GM04504 (cell line): ENCODE results near the gene C19orf38.

Experiments used
- DNase-seq: peaks from one replicate; pipeline ENCODE4 v3.0.0-alpha.2; 2012; ENCODE audit warnings: low read depth

Gene C19orf38, protein sequence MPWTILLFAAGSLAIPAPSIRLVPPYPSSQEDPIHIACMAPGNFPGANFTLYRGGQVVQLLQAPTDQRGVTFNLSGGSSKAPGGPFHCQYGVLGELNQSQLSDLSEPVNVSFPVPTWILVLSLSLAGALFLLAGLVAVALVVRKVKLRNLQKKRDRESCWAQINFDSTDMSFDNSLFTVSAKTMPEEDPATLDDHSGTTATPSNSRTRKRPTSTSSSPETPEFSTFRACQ

DNA sequence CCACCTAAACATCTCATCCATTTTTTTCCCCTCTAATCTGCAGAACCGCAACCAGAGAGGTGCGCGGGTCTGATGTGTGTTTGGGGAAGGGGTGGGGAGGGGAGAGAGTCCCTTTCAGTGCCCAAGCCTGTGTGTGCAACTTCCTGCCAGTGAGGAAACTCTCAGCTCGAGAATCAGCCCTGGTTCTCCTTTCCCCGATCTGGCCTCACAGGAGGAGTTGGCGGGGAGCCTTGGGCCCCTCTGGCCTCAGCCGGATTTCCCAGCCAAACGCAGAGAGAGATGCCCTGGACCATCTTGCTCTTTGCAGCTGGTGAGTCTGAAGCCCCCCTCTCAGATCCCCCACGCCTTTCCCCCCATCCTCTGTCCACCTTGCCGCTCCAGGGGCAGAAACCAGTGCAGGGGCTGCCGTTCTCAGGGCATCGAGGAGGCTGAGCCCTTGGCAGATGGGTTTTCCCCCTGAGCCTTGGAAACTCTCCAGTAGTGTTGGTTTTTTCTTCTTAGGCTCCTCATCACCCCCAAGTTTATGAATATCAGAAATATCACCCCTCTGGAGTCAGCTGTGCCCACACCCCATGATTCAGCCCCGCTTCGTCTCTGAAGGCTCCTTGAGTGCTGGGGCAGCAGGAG is at the start of gene C19orf38:
TSS of gene C19orf38 (plus strand) at position 186 of the 627 bp plus-strand sequence. CDS start at position 280, 94 bp downstream.
- no peak for DNase-seq

DNA sequence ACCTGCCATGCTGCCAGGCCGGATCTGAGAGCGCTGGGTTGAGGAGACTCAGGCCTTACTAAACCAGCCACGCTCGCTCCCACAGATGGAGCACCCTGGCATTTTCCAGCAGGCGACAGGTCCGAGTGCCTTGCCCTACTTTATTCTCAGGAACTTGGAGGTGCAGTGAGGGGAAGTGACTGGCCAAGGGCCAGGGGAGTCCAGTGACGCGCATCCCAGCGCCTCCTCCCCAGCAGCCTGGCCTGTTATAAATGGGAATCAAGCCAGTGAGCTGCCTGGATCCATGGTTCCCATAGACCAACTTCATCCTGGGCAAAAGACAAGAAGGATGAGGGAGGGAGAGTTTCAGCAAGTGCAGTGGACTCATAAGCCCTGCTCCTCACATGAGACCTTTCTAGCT is 47.7 kb upstream of the C19orf38 start:
- no peak for DNase-seq

DNA sequence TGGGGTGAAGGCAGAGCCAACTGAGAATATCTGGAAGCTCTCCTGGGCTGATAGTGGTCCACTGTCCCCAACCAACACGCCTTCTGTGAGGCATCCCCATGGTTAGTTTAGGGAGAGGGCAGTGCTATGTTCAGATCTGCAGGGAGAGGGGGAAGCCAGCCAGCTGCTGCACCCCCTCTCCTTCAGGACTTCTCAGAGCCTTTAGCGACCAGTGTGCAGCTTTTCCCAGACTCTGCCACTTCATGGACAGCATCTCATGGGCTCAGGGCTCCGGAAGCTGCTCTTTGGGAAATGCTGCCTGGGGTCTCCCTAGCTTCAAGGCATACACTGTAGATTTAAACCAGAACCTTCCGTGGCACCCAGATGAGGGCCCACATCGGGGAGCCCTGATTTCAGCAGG is 45.7 kb upstream of the C19orf38 start:
- no peak for DNase-seq

DNA sequence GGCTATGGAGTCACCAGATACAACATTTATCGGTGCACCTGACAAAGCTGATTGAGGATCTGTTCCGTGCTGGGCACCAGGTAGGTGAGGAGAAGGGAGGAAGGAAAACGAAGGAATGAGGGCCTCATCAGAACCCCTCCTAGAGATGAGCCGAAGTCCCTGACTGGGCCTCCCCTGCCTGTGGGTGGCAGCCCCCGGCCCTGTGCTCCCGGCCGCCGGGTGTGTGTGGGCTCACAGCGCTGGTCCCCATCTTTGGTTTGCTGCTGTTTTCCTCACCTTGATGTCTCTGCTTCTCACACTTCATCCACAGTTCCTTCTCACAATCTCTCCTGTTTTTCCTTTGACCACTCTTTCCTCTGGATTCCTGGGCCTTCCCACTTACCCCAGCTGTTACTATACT is 45.0 kb upstream of the C19orf38 start:
- no peak for DNase-seq

DNA sequence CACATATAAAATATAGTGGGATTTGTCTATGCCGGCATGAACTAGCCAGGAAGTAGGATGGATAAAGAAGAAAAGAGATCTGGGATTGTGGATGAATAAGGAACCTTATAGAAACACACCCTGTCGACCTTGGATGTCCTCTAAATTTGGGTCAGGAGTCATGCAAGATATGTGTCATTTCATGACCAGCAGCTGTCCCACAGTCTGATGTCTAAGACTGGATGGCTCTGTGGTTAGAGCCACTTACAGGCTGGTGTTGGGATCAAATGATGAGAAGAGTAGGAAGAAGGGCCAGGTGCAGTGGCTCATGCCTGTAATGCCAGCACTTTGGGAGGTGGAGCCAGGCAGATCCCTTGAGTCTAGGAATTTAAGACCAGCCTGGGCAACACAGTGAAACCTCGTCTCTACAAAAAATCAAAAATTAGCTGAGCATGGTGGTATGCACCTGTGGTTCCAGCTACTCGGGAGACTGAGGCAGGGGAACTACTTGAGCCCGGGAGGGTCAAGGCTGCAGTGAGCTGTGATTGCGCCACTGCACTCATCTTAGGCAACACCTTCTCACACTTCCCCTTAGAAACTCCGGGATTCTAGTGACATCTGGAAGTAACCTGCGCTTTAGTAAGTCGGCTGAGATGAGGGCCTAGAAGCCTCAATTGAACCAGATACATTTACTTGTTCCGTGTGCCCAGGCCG is 43.0 kb upstream of the C19orf38 start:
- DNase-seq, result no peak

DNA sequence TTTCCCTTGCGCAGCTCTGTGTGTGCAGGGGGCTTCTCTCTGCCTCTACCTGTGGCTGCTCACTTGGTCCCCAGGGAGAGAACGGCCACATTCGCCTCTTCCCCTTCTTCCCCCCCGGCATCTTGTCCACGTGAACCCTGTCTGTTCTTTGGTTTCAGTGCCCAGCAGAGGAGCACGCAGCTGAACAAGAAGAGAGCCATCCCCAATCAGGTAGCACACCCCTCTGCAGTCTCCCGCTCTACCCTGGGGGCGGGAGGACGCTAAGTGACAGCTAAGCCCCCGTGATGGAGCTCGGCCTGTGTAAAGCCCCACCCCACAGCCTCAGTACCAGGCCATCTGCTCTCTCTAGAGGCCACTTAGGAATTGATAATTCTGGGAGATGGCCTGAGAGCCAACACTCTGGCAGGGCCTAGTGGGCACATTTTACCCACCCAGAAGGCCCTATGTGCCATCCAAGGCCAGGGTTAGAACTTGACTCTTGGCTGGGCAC is 42.4 kb upstream of the C19orf38 start:
- no peak for DNase-seq

DNA sequence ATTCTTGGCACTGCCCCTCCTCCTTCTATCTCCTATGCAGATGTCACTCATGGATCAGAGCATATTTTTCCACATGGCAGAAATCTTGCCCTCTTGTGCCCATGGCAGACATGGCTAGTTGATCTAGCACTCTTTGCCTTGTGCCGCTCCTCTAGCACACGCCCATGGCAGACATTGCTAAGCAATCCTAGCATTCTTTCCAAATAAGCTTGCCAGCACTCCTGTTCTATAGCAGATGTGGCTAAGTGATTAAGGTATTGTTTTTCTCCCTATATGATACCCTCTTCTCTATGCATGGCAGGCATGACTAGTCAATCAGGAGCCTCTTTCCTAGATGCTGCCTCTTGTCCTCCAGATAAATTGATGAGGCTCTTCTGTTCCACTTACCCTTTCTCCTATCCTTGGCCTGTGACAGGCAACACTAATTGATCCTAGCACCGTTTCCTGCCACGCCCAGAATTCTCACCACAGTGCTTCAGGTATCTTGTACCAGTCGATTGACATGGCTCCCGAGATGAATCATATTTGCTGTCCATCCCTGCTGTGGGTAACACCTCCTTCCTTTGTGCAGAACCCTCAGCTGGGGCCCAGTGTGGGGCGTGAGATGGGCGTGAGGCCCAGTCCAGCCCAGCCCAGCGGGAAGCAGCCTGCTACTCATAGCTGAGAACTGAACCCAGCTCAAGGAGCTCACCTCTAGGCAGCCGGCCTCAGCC is 39.1 kb upstream of the C19orf38 start:
- no peak for DNase-seq

DNA sequence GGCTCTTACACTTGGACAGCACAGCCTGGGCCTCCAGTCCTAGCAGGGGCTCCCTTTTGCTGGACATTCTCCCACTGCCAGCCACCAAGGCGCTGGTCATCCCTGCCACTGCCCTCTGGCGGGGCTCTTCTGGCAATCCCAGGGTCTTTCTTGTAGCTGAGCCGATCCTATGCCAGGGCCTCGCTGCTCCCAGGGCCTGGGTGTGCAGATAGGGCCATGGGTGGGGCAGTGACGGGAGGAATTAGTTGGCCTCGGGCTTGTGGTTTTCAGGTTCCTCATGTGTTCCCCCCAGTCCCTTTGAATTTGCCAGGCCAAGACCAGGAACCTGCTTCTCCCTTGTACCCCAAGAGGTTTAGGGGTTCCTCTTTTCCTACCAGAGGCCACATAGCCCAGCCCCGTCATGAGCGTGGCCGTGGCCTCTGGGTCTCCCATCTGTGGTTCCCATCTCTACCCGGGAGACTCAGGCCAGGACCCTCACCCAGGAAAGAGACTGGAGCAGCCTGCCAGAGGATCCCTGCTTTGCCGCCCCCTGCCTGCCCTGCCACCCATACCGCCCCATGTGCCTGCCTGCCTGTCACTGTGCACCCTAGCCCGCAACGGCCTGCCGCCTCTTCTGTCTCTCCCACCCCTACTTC is 38.4 kb upstream of the C19orf38 start:
- DNase-seq, result no peak

DNA sequence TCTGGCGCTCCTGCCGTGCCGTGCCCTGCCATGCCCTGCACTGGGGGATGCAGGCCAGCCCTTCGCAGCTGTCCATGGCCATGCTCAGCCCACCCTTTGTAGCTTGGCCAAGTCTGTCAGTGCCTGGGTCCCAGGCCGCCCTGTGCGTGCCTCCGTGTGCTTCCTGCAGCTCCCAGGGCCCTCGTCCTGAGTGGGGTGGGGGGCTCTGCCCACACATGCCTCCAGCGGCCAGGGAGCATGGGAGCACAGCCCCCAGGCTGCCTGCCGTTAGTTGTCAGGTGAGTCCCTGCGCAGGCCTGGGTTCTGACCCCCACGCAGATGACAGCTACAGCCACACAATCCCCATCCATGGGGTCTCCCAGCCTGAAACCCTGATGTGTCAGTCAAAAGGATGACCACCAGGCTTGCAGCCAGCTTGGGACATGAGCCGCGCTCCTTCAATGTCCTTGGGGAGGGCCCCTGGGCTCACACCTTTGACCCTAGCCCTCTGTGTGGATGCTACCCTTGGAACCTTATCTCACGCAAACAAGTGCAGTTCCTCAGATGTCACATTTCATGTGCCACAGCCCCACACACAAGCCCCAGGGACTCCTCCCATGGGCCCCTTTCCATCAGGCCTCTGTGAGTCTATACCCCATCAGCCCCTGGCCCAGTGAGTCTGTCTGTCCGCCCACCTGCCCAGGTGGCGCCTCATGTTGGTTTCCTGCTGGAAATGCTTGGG is 36.7 kb upstream of the C19orf38 start:
- no peak for DNase-seq

DNA sequence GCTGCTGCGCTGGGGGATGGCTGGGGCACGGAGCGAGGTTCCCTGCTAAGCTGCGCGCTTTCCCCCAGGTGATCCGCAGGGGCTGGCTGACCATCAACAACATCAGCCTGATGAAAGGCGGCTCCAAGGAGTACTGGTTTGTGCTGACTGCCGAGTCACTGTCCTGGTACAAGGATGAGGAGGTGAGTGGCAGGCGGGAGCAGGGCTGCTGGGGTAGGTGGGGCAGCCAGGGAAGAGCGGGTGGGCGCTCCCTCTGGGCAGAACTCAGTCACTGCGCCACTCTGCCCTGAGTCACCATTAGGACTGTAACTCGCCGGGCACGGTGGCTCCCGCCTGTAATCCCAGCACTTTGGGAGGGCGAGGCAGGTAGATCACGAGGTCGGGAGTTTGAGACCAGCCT is 36.0 kb upstream of the C19orf38 start:
- DNase-seq, result no peak

DNA sequence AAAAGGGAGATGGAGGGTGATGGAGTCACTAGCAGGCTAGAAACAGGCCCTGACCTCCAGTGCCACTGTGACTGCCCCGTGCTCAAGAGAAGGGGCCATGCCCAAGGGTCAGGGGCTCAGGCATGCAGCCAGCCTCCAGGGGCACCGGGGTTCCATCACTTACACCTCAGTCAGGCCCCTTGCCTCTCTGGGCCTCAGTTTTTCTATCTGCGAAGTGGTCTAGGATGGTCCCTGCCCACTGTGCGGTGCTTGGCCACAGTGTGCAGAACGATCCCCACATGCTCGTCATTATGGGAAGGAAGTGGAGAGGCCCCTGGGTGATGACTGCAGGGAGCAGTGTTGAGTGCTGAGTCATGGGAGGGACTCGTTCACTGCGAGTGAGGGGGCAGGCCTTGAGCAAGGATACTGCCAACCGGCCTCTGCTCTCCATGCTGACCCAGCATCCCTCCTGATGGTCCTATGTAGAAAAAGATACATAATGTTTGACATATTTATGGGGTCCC is 35.3 kb upstream of the C19orf38 start:
- peak; percentile 96 for DNase-seq

DNA sequence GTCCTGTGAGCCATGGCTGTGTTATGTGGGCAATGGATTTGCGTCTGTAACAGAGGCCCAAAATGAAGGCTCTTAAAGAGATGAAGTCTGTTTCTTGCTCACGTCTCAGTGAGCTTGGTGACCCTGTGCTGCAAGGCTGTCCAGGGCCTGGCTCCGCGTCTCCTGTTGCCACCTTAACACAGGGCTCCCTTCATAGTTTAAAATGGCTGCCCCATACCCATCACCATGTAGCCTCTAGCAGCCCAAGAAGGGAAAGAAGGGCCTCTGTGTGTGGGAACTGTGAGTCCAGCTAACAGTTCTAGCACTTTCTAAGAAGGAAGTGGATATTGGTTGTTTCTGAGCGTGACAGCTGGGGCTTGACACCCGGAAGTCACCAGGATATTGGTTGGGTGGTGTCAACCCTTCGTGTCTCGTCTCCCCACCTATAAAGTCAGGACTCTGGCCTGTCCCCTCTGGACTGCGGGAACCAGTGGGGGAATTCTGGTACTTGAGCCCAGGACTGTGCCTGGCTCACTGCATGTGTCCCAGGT is 33.1 kb upstream of the C19orf38 start:
- no peak for DNase-seq

DNA sequence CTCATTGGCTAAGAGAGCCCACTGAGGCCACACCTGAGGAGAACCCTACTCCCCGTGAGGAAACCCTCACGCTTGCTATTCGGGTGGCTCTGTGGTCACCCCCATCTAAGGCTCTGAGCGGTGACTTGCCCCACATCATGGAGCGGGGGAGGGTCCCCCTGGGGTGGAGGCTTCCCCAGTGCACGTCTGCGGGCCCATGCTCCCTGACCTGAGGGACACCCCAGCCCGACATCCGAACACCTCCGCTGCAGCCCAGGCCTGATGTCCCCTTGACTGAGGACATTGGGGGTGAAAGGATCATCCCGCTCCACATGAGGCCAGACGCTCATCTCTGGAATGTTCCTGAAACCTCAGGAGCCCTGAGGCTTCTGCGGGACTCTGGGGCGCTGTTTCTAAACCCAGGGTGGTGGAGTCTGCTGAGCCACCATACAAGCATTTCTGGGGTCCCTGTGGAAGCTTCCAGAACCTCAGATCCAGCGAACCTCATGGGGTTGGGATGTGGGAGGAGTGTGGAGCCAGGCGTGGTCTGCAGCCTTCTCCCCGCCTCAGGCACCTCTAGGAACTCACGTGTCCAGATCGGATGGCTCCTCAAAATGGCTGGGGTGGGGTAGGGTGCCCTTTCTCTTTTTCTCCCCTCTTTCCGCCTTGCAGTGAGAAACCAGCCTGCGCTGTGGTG is 32.1 kb upstream of the C19orf38 start:
- DNase-seq, result peak; percentile 32

DNA sequence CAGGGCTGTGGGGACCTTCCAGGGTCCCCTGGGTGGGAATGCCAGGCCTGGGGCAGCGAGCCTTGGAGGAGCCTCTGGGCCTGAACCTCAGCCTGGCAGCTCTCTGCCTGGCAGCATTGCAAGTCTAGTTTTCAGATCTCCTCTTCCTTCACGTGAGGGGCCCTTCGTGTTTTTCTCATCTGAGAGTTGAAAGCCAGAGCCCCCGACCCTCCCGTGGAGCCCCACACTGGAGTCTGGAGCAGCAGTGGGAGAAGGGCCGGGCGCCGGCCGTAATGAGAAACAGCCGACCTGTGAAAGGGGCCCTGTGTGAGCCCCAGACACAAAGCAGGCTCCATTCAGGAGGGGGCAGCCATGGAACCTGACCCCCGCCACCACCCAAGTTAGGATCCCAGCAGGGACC is 31.5 kb upstream of the C19orf38 start:
- no peak for DNase-seq

DNA sequence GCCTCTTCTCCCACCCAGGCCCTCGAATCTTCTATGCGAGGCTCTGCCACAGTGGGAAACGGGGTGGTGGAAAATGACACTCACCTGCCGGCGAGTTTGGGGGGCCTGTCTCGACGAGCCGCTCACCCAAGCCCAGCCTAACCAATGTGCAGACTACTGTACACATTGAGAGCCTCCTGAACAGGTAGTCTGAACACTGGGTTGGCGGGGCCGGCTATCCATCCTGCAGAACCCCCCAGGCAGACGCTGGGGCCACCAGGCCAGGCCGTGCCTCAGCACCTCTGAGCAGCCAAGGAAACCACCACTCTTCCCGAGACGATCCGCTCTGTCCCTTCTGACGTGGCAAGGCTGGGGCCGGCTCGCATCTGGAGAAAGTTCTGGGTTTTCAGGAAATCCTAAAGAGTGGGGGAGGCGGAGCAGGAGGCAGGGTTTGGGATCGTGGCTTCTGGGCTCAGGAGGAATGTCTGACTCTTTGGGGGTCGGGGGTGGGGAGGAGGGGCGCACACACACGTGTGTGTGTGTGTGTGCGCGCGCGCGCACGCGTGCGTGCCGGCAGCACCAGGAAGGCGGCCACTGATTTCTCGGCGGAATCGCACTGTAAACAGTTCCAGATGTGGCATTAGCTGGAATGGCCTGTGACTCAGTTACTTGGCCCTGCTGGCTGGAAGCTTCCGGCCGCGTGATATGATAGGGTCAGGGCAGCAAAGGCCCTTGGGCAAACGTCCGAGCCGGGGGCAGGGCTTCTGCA is 30.8 kb upstream of the C19orf38 start:
- peak; percentile 97 for DNase-seq

DNA sequence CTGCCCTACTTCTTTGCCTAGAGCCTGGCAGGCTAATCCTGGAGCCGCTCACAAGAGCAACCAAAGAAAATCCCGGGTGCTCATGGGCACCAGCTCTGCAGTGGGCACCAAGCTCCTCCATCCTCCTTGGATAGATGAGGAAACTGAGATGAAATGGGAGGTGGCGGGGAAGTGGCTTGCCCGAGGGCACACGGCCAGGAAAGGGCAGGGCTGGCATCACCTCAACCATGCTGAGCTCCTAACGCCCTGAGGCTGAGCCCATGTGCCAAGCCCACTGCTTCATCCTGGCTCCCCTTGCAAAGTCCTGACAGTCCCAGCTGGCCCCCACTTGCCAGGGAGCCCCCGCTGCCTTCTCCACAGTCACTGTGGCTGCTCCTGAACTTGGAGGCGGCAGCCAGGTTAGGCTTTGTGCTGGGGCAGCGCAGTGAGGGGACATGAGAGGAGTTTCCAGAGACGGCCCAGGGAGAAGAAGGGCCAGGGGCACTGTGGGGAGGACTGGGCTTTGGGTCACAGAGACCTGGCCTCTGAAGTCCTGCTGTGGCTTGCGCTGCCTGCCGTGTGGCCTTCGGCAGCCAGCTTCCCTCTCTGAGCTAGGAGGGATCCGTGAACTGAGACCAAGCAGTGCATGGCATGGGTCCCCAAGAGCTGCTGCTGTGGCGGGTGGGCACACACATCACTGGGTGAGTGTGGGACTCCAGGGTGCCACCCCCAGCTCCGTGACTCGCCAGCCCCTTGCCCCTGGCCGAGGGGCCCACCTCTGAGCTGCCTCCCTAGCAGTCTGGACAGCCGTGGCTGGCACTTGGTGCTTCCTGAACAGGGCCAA is 29.7 kb upstream of the C19orf38 start:
- no peak for DNase-seq

DNA sequence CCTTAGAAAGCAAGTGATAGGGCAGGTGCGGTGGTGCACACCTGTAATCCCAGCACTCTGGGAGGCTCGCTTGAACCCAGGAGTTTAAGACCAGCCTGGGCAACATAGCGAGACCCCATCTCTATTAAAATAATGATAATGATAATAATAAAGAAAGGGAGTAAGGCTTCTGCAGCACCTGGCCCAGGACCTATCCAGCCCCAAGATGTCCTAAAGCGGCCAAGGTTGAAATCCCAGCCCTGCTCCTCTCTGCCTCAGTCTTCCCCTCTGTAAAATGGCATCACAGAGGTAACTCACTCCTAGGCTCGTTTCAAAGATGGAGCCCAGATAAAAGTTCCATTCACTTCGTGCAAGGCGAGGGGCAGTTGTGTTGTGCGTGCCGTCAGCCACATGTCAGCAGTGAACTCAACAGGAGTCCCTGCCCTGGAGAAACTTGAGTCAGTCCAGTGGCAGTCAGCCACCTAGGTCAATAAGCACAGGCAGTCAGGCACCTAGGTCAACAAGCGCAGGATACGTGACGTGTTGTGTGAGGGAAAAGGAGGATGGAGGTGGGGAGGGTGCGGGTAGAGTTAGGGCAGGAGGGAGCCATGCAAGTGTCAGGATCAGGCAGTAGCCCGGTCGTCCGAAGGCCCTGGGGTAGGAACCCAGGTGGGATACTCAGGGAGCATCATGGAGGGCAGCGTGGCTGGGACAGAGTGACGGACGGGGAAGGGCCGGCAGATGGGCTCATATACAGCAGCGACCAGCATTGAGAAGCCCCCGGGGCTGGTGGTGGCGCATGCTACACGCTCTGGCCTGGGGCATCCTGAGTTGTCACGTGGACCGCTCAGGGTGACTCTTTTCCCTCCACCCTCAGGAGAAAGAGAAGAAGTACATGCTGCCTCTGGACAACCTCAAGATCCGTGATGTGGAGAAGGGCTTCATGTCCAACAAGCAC is 28.8 kb upstream of the C19orf38 start:
- DNase-seq, result no peak

DNA sequence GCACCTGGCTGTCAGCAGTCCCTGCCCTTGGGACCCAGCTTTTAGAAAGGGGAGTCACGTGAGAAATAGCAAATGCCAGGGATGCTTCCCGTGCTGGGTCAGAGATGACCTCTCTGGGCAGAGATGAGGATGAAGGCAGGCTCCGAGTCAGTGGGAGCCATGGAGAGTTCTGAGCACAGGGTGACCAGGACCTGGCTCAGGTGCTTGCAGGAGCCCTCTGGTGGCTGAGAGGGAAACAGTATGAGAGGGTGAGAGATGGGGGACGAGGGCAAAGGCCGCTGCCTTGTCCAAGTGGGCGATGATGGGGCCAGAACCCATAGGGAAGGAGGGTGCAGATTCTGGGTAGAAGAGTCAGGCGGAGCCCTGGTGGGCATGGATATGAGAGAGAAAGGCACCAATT is 28.0 kb upstream of the C19orf38 start:
- no peak for DNase-seq
